ENCODE measurements around the gene THEMIS. TPM values are rescaled to one million over a fixed set of nuclear protein-coding genes. Genes with fewer than 3 reads are reported as not detected.

The THEMIS gene
- total RNA-seq, 1 experiment from 2014 or later = 0.05 TPM

DNA sequence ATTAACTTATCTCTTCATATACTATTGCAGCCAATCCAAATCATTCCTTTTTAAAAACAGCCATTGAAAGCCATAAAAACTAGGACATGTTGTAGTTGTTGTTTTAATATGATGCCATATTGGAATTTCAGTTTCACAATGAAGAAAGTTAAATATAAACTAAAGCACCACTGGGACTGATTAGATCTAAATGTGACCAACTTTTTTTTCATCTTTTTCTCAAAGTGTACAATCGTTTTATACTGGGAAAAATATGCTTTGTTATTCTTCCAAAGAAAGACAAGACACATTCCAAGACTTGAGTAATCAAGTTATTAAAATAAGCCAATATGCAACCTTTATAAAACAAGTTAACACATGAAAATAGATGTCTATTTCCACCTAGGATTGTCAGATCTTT is 68.5 kb downstream of the THEMIS start:
- BruUV-seq (replicated peaks) = no TSS peak
- CTCF ChIA-PET = no interaction called here
- in situ Hi-C loops (cut with HindIII; ENCODE audit: low pct_unique_long_range_greater_than_20kb, low sequenced_read_pairs) = no loop called here

DNA sequence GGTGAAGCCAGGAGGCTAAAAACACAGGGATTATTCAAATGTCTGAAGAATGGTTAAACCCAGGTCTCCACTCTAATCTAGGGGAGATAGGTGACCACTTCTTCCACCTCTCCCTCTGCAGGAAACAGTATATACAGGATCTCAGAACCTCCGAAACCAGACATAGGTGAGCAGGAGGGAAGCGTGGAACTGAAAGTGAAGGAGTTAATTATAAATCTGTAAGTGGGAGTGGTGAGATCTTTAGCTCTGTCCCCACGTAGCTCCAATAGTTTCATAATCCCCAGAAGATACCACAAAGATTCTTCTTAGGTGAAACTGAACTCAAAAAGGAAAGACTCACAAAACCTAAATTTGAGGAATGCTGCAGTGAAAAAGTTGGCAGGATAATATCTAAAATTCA is 76.8 kb downstream of the THEMIS start:
- no peaks in the 10 kb centered on the region for H3K4me1 ChIP-seq (ENCODE audit: control insufficient read depth, insufficient read depth, low read length)
- TF ChIP-seq, protein P1, sequence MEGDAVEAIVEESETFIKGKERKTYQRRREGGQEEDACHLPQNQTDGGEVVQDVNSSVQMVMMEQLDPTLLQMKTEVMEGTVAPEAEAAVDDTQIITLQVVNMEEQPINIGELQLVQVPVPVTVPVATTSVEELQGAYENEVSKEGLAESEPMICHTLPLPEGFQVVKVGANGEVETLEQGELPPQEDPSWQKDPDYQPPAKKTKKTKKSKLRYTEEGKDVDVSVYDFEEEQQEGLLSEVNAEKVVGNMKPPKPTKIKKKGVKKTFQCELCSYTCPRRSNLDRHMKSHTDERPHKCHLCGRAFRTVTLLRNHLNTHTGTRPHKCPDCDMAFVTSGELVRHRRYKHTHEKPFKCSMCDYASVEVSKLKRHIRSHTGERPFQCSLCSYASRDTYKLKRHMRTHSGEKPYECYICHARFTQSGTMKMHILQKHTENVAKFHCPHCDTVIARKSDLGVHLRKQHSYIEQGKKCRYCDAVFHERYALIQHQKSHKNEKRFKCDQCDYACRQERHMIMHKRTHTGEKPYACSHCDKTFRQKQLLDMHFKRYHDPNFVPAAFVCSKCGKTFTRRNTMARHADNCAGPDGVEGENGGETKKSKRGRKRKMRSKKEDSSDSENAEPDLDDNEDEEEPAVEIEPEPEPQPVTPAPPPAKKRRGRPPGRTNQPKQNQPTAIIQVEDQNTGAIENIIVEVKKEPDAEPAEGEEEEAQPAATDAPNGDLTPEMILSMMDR (IDR thresholded peaks at IDR 0.05) = no peak
- TF ChIP-seq TCF7L2 (IDR thresholded peaks at IDR 0.05; ENCODE audit: low read depth, low read length) (no peak), POLR2AphosphoS5 (IDR thresholded peaks at IDR 0.05; ENCODE audit: low read depth, low read length) (no peak), SIN3A (IDR thresholded peaks at IDR 0.05; ENCODE audit: borderline replicate concordance, insufficient read depth, low read depth, low read length) (no peak)
- TF ChIP-seq, protein P2, sequence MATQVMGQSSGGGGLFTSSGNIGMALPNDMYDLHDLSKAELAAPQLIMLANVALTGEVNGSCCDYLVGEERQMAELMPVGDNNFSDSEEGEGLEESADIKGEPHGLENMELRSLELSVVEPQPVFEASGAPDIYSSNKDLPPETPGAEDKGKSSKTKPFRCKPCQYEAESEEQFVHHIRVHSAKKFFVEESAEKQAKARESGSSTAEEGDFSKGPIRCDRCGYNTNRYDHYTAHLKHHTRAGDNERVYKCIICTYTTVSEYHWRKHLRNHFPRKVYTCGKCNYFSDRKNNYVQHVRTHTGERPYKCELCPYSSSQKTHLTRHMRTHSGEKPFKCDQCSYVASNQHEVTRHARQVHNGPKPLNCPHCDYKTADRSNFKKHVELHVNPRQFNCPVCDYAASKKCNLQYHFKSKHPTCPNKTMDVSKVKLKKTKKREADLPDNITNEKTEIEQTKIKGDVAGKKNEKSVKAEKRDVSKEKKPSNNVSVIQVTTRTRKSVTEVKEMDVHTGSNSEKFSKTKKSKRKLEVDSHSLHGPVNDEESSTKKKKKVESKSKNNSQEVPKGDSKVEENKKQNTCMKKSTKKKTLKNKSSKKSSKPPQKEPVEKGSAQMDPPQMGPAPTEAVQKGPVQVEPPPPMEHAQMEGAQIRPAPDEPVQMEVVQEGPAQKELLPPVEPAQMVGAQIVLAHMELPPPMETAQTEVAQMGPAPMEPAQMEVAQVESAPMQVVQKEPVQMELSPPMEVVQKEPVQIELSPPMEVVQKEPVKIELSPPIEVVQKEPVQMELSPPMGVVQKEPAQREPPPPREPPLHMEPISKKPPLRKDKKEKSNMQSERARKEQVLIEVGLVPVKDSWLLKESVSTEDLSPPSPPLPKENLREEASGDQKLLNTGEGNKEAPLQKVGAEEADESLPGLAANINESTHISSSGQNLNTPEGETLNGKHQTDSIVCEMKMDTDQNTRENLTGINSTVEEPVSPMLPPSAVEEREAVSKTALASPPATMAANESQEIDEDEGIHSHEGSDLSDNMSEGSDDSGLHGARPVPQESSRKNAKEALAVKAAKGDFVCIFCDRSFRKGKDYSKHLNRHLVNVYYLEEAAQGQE (IDR thresholded peaks at IDR 0.05; ENCODE audit: insufficient read depth in 1 of 2, low read depth in 2 of 2, low read length in 1 of 2) = no peak
- ChIA-PET CTCF (no interaction called here), POLR2A (no interaction called here)
- no peaks in the 10 kb centered on the region; the same call in 1 of the 2 replicates for H3K27me3 ChIP-seq (ENCODE audit: control insufficient read depth, insufficient read depth, low read length)
- no peaks in the 10 kb centered on the region for H3K9me3 ChIP-seq (ENCODE audit: control insufficient read depth, insufficient read depth, low read depth, low read length)
- H3K36me3 ChIP-seq (ENCODE audit: control insufficient read depth, insufficient read depth, low read length) = no peaks in the 10 kb centered on the region
- no peak overlapping the region for H3K27ac ChIP-seq (ENCODE audit: low read length)
- no peak for ATAC-seq
- DNase-seq (ENCODE audit: low read depth, low spot score) = no peak
- BruUV-seq (replicated peaks) = no TSS peak
- in situ Hi-C loops (cut with HindIII; ENCODE audit: low pct_unique_long_range_greater_than_20kb, low sequenced_read_pairs) = no loop called here
- no peak overlapping the region for H3K4me3 ChIP-seq (ENCODE audit: low read depth in 2 of 2, low read length in 2 of 2)
- intact Hi-C loops (cut with micrococcal nuclease; ENCODE audit: unreplicated experiment) = no loop called here

More for the DNA sequence above, 68.5 kb downstream of the THEMIS start:
- H3K4me3 ChIP-seq (ENCODE audit: low read depth in 2 of 2, low read length in 2 of 2) = no peak overlapping the region
- intact Hi-C loops (cut with micrococcal nuclease; ENCODE audit: unreplicated experiment) = no loop called here
- no peak overlapping the region for H3K27ac ChIP-seq (ENCODE audit: low read length)
- ATAC-seq (no peak), DNase-seq (ENCODE audit: low read depth, low spot score) (no peak)
- H3K9me3 ChIP-seq (ENCODE audit: control insufficient read depth, insufficient read depth, low read depth, low read length) = no peaks in the 10 kb centered on the region
- no peaks in the 10 kb centered on the region for H3K4me1 ChIP-seq (ENCODE audit: control insufficient read depth, insufficient read depth, low read length)
- POLR2A ChIA-PET = no interaction called here
- no peaks in the 10 kb centered on the region for H3K36me3 ChIP-seq (ENCODE audit: control insufficient read depth, insufficient read depth, low read length)
- TF ChIP-seq, protein P1 (IDR thresholded peaks at IDR 0.05) = no peak
- no peak for TF ChIP-seq TCF7L2 (IDR thresholded peaks at IDR 0.05; ENCODE audit: low read depth, low read length)
- TF ChIP-seq POLR2AphosphoS5 (IDR thresholded peaks at IDR 0.05; ENCODE audit: low read depth, low read length) = no peak
- TF ChIP-seq, protein P2 (IDR thresholded peaks at IDR 0.05; ENCODE audit: insufficient read depth in 1 of 2, low read depth in 2 of 2, low read length in 1 of 2) = no peak
- no peak for TF ChIP-seq SIN3A (IDR thresholded peaks at IDR 0.05; ENCODE audit: borderline replicate concordance, insufficient read depth, low read depth, low read length)
- H3K27me3 ChIP-seq (ENCODE audit: control insufficient read depth, insufficient read depth, low read length) = no peaks in the 10 kb centered on the region

Data from Panc1 (cell line).